GM19023 (cell line): ENCODE measurements around the gene DLG3.
"Not testable (repeated sequence)": the region's sequence is repeated elsewhere in the genome, so short reads cannot be mapped to it uniquely, and the experiment has no call there.

Experiments
- ATAC-seq: cut with Tn5 transposase; IDR thresholded peaks from one replicate; pipeline ENCODE4 v1.9.1; 2021; ENCODE audit warnings: mild to moderate bottlenecking, moderate library complexity; ENCODE audit not compliant: unreplicated experiment

DLG3 gene

GRCh38 chrX:70509078-70509477 is 64.4 kb downstream of the DLG3 start:
- no peak for ATAC-seq

- ATAC-seq: not testable (repeated sequence)
These were observed 70.6 kb downstream of the DLG3 start for GRCh38 chrX:70515270-70515669.

- ATAC-seq: not testable (repeated sequence)
These were observed 71.1 kb downstream of the DLG3 start for GRCh38 chrX:70515692-70516091.

- no peak for ATAC-seq
These were observed 81.1 kb downstream of the DLG3 start for GRCh38 chrX:70525733-70526132.

GRCh38 chrX:70527053-70527452 is 82.4 kb downstream of the DLG3 start:
- no peak for ATAC-seq

GRCh38 chrX:70527610-70528345 is 83.1 kb downstream of the DLG3 start:
- no peak for ATAC-seq

- ATAC-seq: no peak
These were observed 90.6 kb downstream of the DLG3 start for GRCh38 chrX:70535198-70535597.

- no peak for ATAC-seq
These were observed 104.8 kb downstream of the DLG3 start for GRCh38 chrX:70549429-70549828.

- no peak for ATAC-seq
These were observed 107.6 kb downstream of the DLG3 start for GRCh38 chrX:70552130-70552704.

GRCh38 chrX:70553516-70553915 is 108.9 kb downstream of the DLG3 start:
- ATAC-seq: no peak

- no peak for ATAC-seq
These were observed 109.4 kb downstream of the DLG3 start for GRCh38 chrX:70554081-70554480.

GRCh38 chrX:70554523-70554922 is 109.9 kb downstream of the DLG3 start:
- ATAC-seq: no peak

GRCh38 chrX:70554948-70555347 is 110.3 kb downstream of the DLG3 start:
- ATAC-seq: no peak
